GM19468 (cell line): ENCODE data around the gene L1CAM.

ENCODE experiments used
- ATAC-seq: cut with Tn5 transposase; IDR thresholded peaks from one replicate; pipeline ENCODE4 v1.9.1; 2021; ENCODE audit warnings: mild to moderate bottlenecking, moderate library complexity, moderate number of reproducible peaks; ENCODE audit not compliant: unreplicated experiment; ENCODE audit errors: extremely low read depth

L1CAM gene

GRCh38 chrX:153845842-153846241 lies 40.1 kb downstream of the L1CAM start:
- no peak for ATAC-seq

- ATAC-seq, result no peak
Measured at GRCh38 chrX:153845195-153845594, 40.8 kb downstream of the L1CAM start.

- ATAC-seq, result no peak
Measured at GRCh38 chrX:153844509-153845082, 41.4 kb downstream of the L1CAM start.

GRCh38 chrX:153836921-153837320 lies 49.1 kb downstream of the L1CAM start:
- no peak for ATAC-seq

GRCh38 chrX:153832728-153833127 lies 53.2 kb downstream of the L1CAM start:
- no peak for ATAC-seq

- ATAC-seq, result no peak
Measured at GRCh38 chrX:153831429-153832150, 54.4 kb downstream of the L1CAM start.

GRCh38 chrX:153830640-153831428 lies 55.1 kb downstream of the L1CAM start:
- no peak for ATAC-seq

- ATAC-seq, result no peak
Measured at GRCh38 chrX:153829799-153830639, 56.0 kb downstream of the L1CAM start, which contains the start of gene PDZD4. Gene PDZD4, minus strand, starts transcription at chrX:153830544. Its CDS starts 246 bp downstream, at chrX:153830298.

- no peak for ATAC-seq
Measured at GRCh38 chrX:153829549-153829798, 56.5 kb downstream of the L1CAM start.

GRCh38 chrX:153828723-153829548 lies 57.0 kb downstream of the L1CAM start:
- ATAC-seq, result no peak

GRCh38 chrX:153828308-153828707 lies 57.7 kb downstream of the L1CAM start:
- ATAC-seq, result no peak

- ATAC-seq, result no peak
Measured at GRCh38 chrX:153827903-153828302, 58.1 kb downstream of the L1CAM start.

GRCh38 chrX:153827016-153827415 lies 59.0 kb downstream of the L1CAM start:
- ATAC-seq, result no peak

GRCh38 chrX:153825042-153825441 lies 60.9 kb downstream of the L1CAM start:
- no peak for ATAC-seq

- ATAC-seq, result no peak
Measured at GRCh38 chrX:153824348-153824747, 61.6 kb downstream of the L1CAM start.

GRCh38 chrX:153821066-153821465 lies 64.9 kb downstream of the L1CAM start:
- ATAC-seq, result no peak

GRCh38 chrX:153820601-153821000 lies 65.4 kb downstream of the L1CAM start:
- no peak for ATAC-seq

GRCh38 chrX:153819384-153820040 lies 66.5 kb downstream of the L1CAM start:
- no peak for ATAC-seq
